GM18861 (cell line): ENCODE data around the gene SERTAD3.
A peak's percentile ranks its signal among the peaks of the same experiment; 100 is the strongest.
"Not testable (repeated sequence)": the region's sequence is repeated elsewhere in the genome, so short reads cannot be mapped to it uniquely, and the experiment has no call there.

Experiments used
- ATAC-seq: cut with Tn5 transposase; IDR thresholded peaks from one replicate; pipeline ENCODE4 v1.9.1; 2021; ENCODE audit not compliant: unreplicated experiment

Gene SERTAD3

GRCh38 chr19:40458597-40458974, 14.5 kb upstream of the SERTAD3 start:
- no peak for ATAC-seq

GRCh38 chr19:40457953-40458596, 13.9 kb upstream of the SERTAD3 start:
- ATAC-seq: no peak

- ATAC-seq: no peak
These were observed 12.9 kb upstream of the SERTAD3 start for GRCh38 chr19:40457048-40457447.

GRCh38 chr19:40453943-40454342, 9.8 kb upstream of the SERTAD3 start:
- not testable (repeated sequence) for ATAC-seq

GRCh38 chr19:40453151-40453735, 9.1 kb upstream of the SERTAD3 start:
- no peak for ATAC-seq

GRCh38 chr19:40452016-40452415, 7.9 kb upstream of the SERTAD3 start:
- no peak for ATAC-seq

GRCh38 chr19:40450664-40451063, 6.5 kb upstream of the SERTAD3 start:
- no peak for ATAC-seq

GRCh38 chr19:40449506-40449905, 5.4 kb upstream of the SERTAD3 start:
- no peak for ATAC-seq

GRCh38 chr19:40446263-40446784, 2.2 kb upstream of the SERTAD3 start:
- ATAC-seq: no peak

GRCh38 chr19:40445780-40446262, 1.7 kb upstream of the SERTAD3 start:
- ATAC-seq: no peak

- no peak for ATAC-seq
These were observed 734 bp upstream of the SERTAD3 start for GRCh38 chr19:40444825-40445312.

GRCh38 chr19:40443131-40443999, 770 bp downstream of the SERTAD3 start:
- peak; percentile 55 for ATAC-seq

GRCh38 chr19:40442328-40443130, 1.6 kb downstream of the SERTAD3 start:
- ATAC-seq: no peak

GRCh38 chr19:40441719-40442253, 2.3 kb downstream of the SERTAD3 start:
- ATAC-seq: no peak

- ATAC-seq: no peak
These were observed 5.9 kb downstream of the SERTAD3 start for GRCh38 chr19:40438284-40438683.

- no peak for ATAC-seq
These were observed 10.5 kb downstream of the SERTAD3 start for GRCh38 chr19:40433391-40434216.

- ATAC-seq: not testable (repeated sequence)
These were observed 11.4 kb downstream of the SERTAD3 start for GRCh38 chr19:40432760-40433159.

GRCh38 chr19:40431698-40432097, 12.4 kb downstream of the SERTAD3 start:
- ATAC-seq: no peak

GRCh38 chr19:40430242-40430641, 13.9 kb downstream of the SERTAD3 start:
- not testable (repeated sequence) for ATAC-seq
